HG03342 (cell line): ENCODE results near the gene STAT3.
"Not testable (repeated sequence)": the region's sequence is repeated elsewhere in the genome, so short reads cannot be mapped to it uniquely, and the experiment has no call there.

Source experiments
- ATAC-seq: cut with Tn5 transposase; IDR thresholded peaks from one replicate; pipeline ENCODE4 v1.9.1; 2021; ENCODE audit warnings: mild to moderate bottlenecking, moderate library complexity; ENCODE audit not compliant: unreplicated experiment

Gene STAT3

GRCh38 chr17:42317967-42318366, 70.3 kb downstream of the STAT3 start:
- not testable (repeated sequence) for ATAC-seq

- no peak for ATAC-seq
Observed at GRCh38 chr17:42317266-42317845, 70.9 kb downstream of the STAT3 start.

- no peak for ATAC-seq
Observed at GRCh38 chr17:42316755-42317154, 71.5 kb downstream of the STAT3 start.

GRCh38 chr17:42315402-42316156, 72.7 kb downstream of the STAT3 start:
- ATAC-seq, result no peak

- no peak for ATAC-seq
Observed at GRCh38 chr17:42313773-42314566, 74.3 kb downstream of the STAT3 start.

GRCh38 chr17:42313389-42313772, 74.9 kb downstream of the STAT3 start:
- ATAC-seq, result no peak

- ATAC-seq, result no peak
Observed at GRCh38 chr17:42312285-42313130, 75.7 kb downstream of the STAT3 start.

- ATAC-seq, result no peak
Observed at GRCh38 chr17:42312035-42312284, 76.3 kb downstream of the STAT3 start.

GRCh38 chr17:42311240-42312034, 76.8 kb downstream of the STAT3 start:
- ATAC-seq, result no peak

GRCh38 chr17:42310787-42311215, 77.4 kb downstream of the STAT3 start:
- no peak for ATAC-seq

- ATAC-seq, result no peak
Observed at GRCh38 chr17:42309986-42310786, 78.1 kb downstream of the STAT3 start.

- no peak for ATAC-seq
Observed at GRCh38 chr17:42309142-42309541, 79.1 kb downstream of the STAT3 start.

GRCh38 chr17:42308446-42308845, 79.8 kb downstream of the STAT3 start:
- no peak for ATAC-seq

- no peak for ATAC-seq
Observed at GRCh38 chr17:42307362-42307927, 80.8 kb downstream of the STAT3 start.

GRCh38 chr17:42306385-42306667, 81.9 kb downstream of the STAT3 start:
- no peak for ATAC-seq

- no peak for ATAC-seq
Observed at GRCh38 chr17:42305543-42306384, 82.5 kb downstream of the STAT3 start.

- ATAC-seq, result not testable (repeated sequence)
Observed at GRCh38 chr17:42305031-42305330, 83.3 kb downstream of the STAT3 start.

GRCh38 chr17:42304187-42305030, 83.8 kb downstream of the STAT3 start:
- ATAC-seq, result no peak
